C1 segment of cervical spinal cord (tissue), 14 donors: ENCODE measurements around the gene FOXF1.

Experiments
- DNase-seq, 14 donors: peaks; one replicate each; lab custom pipeline; 2025; lab: John Stamatoyannopoulos, UW

FOXF1 gene

DNA sequence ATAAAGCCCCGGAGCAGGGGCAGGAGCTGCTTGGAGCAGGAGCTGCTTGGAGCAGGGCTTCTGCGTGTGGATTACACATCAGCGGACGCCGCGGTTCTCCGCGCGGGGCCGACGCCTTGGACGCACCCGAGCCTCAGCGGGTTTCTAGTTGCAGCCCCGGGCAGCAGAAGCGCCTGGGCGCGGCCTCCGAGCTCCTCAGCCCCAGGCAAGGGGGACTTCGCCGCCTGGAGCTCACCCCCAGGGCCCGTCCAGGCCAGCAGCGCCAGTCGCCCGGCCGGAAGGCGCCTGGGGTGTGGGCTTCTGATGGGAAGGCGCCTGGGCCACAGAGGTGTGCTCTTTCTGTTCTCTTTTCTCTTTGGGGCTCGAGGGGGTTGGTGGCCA lies 6.3 kb downstream of the FOXF1 start:
- no peak for DNase-seq

- no peak for DNase-seq
Observed at GRCh38 chr16:86517033-86517432, 6.7 kb downstream of the FOXF1 start.

DNA sequence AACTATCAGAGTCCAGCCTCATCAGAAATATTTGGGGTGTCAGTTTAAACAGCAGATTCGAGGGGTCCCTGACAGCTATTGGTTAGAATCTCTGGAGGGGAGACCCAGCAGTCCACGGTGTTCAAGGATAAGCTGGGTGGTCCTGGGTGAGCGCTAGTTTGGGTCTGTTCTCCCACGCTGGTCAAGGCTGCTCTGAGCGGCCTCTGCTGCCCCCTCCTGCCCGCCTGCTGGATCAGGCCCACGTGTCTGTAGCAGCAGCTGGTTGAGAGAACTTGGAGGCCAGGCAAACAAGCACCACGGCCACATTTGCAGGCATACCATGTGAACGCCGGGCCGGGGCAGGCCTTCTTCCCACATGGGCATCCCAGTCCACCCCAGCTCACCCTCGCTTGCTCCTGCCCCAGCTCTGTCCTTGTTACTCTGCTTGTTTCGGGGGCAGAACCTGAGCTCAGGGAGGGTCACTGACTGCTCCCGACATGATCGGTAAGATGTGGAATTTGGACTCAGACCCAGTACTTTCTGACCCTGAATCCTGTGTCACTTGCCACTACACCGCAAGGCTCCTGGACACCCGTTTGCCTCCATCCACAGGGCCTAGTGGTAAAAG lies 7.4 kb downstream of the FOXF1 start:
- peak in 11 of 14 donors; percentile 9 to 66 (median 39) for DNase-seq

DNA sequence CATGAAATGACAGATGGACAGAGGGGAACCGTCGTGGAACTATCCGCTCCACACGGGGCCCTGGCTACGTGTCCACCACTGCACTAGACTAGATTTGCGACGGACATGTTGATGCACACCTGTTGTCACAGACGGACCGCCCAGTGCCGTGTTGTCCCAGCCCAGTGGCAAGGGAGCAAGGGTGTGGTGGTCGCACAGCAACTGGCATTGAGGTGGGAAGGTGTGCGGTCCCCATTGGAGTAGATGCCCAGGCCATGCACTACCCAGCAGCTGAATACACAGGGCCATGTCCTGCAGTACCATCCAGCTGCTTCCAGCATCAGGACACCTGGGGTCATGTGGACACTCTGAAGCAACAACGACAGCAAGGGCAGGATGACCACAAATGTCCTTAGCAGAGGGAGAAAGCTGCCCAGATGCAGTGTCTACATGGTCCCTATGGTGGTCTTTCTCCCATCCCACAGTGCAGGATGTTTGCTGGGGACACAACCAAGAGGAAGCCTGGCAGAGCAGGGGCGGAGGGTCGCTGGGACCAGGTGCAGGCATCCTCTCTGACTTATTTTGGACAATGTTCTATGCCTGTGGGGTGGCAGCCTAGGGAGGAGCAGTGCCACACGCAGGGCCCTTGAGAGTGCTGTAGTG lies 8.8 kb downstream of the FOXF1 start:
- no peak for DNase-seq

DNA sequence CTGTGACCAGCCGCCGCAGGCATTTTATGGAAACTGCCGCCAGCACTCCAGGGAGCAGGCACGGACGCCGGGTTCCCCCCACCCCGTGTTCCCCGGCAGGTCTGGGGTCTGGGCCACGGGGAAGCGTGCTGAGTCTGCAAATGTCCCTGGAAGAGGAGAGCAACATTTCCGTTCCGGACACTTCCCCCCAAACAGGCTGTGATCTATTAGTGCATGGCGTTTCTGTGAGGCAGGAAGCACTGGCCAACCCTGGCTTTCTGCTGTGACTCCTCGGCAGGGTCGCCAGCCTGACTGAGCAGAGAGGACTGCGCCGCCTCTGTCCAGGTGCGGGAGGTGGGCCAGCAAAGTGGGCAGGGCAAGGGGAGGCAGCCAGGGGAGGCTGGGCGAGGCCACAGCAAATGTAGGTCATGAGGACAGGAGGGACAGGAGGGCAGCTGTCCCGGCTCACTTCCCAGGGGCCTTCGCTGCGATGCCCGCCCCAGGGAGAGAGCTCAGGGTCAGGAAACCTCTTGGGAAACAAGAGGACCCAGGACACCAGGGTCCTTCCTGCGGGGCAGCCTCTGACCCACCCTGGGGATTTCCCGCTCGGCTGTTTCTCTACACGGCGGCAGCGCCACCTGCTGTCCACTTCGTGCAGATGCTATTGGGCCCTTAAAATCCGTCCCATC lies 9.5 kb downstream of the FOXF1 start:
- DNase-seq = peak in 5 of 14 donors; percentile 5 to 42 (median 26)

GRCh38 chr16:86520317-86521210 lies 10.2 kb downstream of the FOXF1 start:
- peak in 1 of 14 donors; percentile 4 for DNase-seq

DNA sequence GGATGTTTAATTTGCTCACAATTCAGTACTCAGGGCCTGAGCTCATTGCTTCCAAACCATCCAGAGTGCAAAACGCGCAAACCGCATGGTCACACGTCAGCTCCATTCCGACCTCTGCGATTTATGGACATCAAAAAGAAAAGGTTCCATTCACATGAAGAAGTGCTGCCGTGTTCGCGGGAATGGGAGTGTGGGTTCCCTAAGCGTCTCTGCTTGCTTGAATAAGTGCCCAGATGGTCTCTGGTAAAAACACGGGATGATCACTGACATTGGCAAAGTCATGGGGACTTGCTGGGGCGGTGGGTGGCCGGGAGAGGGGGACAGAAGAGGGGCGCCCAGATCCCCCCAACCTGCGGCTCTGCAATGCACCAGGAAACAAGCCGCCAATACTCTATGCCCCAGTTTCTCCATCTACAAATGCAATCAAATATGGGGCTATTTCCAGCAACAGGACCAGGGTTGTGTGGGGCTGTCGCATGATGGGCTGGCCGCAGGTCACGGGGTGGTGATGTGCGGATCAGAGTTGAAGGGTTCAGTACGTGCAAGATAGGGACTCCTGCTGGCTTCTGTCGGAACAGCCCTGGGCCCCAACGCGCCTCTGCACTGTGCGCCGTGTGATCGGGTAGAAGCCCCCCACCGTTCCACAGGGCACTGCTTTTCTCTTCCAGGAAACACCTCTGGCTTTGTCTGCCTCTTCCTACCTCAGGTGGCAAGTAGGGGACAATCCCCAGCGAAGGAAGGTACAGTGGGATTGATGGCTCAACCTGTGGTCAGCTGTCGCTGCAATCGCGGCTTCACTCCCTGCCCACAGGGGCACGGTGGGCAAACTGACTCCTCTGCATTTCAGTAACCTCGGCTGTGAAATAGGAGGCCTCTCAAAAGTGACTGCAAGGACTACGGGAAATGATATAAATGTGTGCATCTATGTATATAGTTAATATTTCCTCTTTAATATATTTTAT lies 11.2 kb downstream of the FOXF1 start:
- DNase-seq = no peak

- DNase-seq = no peak
Observed at GRCh38 chr16:86522634-86523033, 12.3 kb downstream of the FOXF1 start.

GRCh38 chr16:86523166-86523740 lies 12.9 kb downstream of the FOXF1 start:
- no peak for DNase-seq

DNA sequence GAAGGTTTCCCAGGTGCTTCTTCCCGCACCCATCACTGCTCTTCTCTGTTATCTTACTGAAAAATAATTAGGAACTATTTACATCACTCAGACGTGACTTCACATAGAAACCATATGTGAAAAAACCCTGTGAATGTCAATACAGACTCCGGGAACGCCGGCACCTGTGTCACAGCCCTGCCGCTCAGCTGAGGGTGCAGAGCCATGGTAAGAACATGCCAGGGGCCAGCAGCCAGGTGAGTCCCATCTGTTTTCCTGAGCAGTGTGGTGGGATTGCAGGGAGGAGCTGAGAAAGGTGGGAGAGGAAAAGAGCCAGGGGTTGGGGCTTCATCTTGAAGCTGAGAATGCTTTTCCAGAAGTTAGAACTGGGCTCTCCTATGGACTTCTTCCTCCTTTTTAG lies 13.7 kb downstream of the FOXF1 start:
- no peak for DNase-seq

- no peak for DNase-seq
Observed at GRCh38 chr16:86525696-86526095, 15.4 kb downstream of the FOXF1 start.

DNA sequence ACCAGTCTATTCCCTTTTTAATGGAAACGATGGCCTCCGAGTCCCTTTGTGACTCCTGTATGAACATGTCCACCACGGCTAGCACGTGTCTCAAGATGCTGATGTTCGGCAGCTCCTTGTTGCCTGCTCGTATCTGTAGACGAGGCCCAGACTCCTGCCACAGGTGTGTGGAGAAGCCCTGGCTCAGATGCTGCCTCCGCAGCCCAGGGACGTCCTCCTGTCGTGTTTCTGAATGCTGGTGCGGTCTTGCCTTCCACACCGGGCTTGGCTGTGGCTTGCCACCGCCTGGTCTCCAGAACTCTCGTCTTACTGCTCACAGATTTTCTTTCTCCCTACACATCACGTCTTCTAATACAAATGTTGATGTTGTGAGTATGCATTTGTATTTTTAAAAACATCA lies 17.0 kb downstream of the FOXF1 start:
- no peak for DNase-seq

DNA sequence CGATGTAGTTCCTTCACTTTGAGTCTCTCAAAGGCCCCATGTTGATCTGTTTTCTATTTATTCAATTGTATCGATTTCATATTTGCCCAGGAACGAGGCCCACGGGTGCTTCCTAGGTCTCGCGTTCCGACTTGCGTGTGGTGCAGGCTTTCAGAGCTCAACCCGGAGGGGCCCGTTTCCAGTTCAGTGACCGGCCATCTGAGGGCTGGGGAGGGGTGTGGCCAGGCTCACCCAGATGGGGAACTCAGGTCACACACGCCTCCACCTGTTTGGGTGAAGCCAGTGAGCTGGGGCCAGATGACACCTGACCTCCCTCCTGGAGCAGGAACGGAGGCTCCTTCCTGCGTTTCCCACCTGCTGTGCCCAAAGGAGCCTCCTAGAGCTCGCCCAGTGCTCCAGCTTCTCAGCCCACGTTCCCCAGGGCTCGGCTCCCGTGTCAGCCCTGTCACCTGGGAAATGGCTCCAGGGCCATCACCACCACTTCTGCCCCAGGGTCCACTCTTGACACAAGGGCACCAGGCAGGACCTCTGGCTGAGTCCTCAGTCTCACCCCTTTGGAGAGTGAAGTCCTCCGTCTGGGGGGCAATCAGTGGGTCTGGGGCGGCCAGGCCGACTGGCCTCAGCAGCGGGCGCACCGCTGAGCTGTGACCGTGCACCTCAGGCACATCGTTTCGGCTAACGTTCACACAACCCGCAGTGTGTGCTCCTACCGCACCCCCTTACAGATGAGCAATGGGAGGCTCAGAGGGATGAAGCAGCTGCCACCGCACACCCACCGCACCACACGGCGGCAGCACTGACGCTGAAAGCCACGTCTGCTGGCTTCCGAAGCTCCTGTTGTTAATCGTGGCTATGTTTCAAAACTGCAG lies 18.0 kb downstream of the FOXF1 start:
- no peak for DNase-seq

GRCh38 chr16:86529160-86529559 lies 18.8 kb downstream of the FOXF1 start:
- no peak for DNase-seq

DNA sequence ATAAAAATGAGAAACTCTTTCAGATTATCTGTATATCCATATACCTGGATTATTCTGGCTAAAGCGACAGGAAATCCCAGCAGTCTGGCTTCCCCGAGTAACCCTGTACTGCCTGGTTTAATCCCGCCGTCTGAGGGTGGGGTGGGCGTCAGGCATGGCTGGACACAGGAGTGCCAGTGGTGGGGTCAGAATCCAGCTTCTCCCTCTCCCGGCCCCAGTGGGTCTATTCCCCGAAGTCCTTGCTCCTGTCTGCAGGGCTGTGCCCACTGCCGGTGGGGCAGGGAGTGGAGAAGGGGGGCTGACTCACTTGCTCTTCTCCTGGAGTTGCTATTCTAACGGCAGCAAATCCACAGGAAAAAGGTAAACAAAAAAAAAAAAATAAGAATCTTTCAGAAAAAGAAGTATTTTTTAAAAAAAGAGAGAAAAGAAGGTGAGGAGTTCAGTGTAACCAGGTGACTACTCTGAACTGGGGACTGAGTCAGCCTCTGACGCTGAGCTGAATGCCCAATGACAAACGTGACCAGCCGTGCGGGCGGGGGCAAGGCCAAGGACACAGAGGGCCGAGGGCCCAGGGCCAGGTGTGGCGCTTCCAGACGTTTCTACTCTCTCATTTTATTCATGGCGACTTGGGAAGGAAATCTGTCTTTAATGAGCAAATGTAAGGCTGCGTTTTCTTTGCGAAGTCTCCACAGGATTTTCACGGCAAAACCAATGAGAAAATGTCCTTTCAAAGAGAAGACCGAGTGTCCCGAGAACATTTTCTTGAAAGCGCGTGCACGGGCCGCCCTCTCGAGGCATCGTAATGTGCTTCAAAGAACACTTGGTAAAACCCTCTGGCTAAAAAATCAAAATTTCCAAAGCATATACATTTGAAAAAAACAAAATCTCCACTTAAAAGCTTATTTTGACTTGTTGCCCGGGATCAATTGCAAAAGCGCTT lies 20.2 kb downstream of the FOXF1 start:
- DNase-seq = peak in 6 of 14 donors; percentile 25 to 62 (median 33)

DNA sequence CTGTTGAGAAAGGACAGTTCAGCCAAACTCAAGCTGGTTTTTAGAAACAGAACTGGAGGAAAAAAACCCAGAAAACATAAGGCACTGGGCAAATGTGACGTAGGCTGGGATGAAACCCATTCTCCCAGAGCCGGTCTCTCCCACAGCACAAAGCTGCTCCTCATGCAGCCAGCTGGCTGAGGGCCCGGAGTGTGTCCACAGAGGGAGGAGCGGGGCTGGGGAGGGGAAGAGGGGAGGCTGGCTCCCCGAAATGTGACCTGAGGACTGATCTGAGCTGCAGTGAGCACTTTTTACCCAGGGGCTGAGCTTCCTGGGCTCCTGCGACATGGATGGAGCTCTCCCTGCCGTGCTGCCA lies 20.8 kb downstream of the FOXF1 start:
- peak in 13 of 14 donors; percentile 12 to 84 (median 75) for DNase-seq

DNA sequence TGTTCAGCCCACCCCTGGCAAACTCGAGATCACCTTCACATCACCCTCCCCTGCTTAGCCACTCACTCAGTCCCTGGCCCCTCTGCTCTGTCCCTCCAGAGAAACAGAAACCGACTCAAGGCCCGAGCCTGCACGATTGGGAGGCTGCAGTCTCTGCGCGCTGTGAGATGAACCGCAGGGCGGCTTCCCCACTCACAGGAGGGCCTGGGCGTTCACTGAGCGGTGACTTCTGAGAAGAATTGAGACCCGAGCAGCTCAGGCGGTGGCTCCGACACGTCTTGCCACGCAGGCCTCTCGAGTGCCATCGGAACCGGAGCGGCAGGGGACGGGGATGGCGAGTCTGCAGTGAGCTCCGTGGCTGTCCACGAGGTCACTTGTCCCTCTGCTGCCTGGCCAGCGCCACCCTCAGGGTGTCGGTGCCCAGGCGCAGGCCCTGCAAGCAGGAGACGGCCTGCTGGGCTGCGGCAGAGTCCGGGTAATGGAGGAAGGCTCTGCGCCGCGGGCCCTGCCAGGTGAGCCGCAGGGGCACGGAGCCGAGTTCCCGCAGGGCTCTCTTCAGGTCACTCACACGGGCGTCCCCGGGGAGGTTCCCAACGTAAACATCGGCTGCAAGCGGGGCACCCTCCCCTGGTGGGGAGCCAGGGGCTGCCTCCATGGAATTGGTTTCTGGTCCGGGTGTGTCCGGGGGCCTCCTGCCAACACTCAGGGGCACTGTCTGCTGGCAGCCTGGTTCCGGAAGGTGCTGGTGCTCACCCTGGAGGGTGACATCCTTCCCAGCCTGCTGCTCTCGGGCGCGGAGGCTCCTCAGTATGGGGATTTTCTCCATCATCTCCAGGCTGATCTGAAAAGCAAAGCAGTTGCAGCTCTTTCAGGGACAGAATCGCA lies 21.6 kb downstream of the FOXF1 start:
- no peak for DNase-seq

GRCh38 chr16:86532526-86532815 lies 22.1 kb downstream of the FOXF1 start:
- DNase-seq = no peak
